Fibroblast of lung (primary cell): Measurements from ENCODE around the gene ALG3.

Experiments used
- EZH2 ChIP-seq: IDR thresholded peaks from 2 replicates; pipeline ENCODE4 v1.5.1; 2012; ENCODE audit warnings: low read length, control low read depth, mild to moderate bottlenecking; ENCODE audit errors: missing control alignments
- TF ChIP-seq, protein P1 (sequence below), 2 donors: IDR thresholded peaks in 1 of 2; conservative IDR thresholded peaks in 1 of 2; 1 replicate in 1 of 2; 2 replicates in 1 of 2; pipeline ENCODE4 v1.5.1; 2011 to 2012; ENCODE audit warnings: low read length in 2 of 2, control low read depth in 1 of 2, inconsistent platforms in 1 of 2, low read depth in 1 of 2, mild to moderate bottlenecking in 1 of 2

DNA sequence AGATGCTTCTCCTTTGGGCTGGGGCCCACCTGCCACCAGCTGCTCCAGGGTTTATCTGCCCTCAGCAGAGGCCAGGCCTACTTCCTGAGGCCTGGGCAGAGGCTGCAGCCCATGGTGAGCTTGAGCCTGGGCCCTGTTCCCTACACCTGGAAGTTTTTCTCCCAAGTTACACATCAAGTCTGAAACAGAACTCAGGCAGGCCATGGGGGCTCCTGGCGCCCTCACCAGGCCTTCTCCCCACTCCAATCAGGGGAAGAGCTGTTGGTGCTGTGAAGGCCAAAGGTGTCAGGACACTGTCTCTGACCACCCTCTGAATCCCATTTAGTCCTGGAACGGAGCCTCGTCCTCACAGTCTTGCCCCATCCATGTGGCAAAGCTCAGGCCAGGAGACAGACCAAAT lies 12.1 kb downstream of the ALG3 start:
- TF ChIP-seq, protein P1, sequence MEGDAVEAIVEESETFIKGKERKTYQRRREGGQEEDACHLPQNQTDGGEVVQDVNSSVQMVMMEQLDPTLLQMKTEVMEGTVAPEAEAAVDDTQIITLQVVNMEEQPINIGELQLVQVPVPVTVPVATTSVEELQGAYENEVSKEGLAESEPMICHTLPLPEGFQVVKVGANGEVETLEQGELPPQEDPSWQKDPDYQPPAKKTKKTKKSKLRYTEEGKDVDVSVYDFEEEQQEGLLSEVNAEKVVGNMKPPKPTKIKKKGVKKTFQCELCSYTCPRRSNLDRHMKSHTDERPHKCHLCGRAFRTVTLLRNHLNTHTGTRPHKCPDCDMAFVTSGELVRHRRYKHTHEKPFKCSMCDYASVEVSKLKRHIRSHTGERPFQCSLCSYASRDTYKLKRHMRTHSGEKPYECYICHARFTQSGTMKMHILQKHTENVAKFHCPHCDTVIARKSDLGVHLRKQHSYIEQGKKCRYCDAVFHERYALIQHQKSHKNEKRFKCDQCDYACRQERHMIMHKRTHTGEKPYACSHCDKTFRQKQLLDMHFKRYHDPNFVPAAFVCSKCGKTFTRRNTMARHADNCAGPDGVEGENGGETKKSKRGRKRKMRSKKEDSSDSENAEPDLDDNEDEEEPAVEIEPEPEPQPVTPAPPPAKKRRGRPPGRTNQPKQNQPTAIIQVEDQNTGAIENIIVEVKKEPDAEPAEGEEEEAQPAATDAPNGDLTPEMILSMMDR (conservative IDR thresholded peaks at IDR 0.05 in 1 of 2, IDR thresholded peaks at IDR 0.05 in 1 of 2; ENCODE audit: low read depth in 1 of 2, low read length in 2 of 2): no peak
- no peak for TF ChIP-seq EZH2
